Epidermal melanocyte (primary cell): ENCODE measurements around the gene PHB1.
A peak's percentile ranks its signal among the peaks of the same experiment; 100 is the strongest.

Experiments used
- DNase-seq: peaks from one replicate; pipeline ENCODE4 v3.0.0; 2011; ENCODE audit warnings: low spot score; ENCODE audit not compliant: insufficient read length

The PHB1 gene

DNA sequence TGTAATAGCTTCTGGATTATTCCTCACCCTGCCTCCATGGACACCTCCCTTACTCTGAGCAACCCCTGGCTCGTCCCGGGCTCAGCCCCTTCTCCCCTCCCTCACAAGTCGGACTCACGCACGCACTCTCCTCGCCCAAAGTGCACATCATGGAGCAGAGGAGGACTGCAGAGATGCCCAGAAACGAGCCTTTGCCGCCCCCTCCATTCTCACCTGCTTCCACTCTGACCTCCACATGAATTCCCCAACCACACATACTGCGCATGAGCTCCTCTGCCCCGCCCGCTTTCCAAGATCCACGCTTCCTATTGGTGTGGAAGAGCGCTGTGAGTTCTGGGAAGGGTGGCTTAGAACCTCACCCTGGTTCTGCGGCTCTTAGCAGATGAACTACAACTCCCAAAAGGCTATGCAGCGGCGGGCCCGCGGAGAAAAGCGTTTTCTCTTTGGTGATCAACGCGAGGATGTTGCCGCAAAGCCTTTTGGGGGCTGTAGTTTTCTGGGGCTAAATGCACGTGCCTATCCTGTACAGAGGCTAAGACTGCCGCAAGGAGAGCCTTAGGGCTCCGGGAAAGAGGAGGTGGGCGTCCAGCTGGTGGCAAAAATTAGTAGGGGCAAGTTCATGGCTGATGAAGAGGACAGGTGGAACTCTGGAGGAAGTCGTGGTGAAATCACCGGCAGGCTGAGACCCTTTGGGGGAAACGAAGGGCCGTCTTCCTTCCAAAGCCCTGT is at the start of gene PHB1:
Gene PHB1 (minus strand): TSS at position 261 of the 729 bp plus-strand sequence. CDS start 1,618 bp downstream, outside the sequence.
- peak; percentile 99 for DNase-seq

DNA sequence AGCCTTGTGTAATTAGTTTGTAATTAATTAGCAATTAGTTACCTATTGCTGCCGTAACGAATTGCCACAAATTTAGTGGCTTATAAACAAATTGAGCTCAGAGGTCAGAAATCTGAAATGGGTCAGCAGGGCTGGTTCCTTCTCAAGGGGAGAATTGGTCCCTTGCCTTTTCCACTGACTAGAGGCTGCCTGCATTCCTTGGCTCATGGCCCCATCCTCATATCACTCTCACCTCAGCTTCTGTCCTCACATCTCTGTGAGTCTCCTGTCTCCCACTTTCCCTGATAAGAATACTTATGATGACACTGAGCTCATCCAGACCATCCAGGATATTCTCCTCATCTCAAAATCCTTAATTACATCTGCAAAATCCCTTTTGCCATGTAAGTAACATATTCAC is 49.4 kb upstream of the PHB1 start:
- no peak for DNase-seq

DNA sequence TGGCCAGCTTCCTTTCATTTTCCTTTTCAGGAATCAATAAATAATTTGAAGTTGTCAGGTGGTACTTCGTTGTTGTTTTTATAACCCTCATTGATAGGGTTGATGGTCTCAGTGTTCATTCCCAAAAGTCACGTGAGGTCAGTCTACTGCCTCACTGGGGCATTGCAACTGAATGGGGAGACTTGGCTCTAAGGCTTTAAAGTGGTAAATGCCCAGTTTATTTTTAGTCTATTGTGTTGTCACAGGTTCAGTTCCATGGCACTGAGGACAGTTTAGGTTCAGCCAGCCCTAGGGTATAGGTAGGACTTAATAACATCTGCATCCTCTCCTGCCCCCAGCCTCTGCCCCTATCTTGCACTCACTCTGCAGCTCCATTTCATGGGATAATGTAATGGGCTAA is 46.9 kb upstream of the PHB1 start:
- no peak for DNase-seq

- no peak for DNase-seq
Measured at GRCh38 chr17:49460401-49460800, 45.7 kb upstream of the PHB1 start.

GRCh38 chr17:49459401-49459984 is 44.8 kb upstream of the PHB1 start:
- no peak for DNase-seq

- no peak for DNase-seq
Measured at GRCh38 chr17:49457564-49458535, 43.2 kb upstream of the PHB1 start.

GRCh38 chr17:49456183-49456965 is 41.7 kb upstream of the PHB1 start:
- no peak for DNase-seq

GRCh38 chr17:49455272-49455861 is 40.7 kb upstream of the PHB1 start:
- no peak for DNase-seq

DNA sequence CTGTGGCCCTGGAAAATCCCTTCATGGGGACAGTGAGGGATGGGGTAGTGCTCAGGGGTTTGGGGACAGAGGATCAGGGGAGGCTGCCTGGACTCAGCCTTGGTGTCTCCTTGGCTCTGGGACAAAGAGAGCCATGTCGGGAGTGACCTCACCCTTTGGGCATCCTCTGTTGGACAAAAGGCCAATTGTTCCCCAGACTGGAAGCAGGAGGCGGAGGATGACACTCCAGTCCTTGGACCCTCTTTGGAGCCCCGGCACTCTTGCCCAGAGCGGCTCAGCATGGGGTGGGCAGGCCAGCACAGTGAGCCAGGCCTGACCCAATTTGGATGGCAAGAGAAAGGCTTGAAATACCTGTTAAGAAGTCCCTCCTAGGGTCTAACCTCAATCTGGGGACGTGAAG is 39.4 kb upstream of the PHB1 start:
- no peak for DNase-seq

DNA sequence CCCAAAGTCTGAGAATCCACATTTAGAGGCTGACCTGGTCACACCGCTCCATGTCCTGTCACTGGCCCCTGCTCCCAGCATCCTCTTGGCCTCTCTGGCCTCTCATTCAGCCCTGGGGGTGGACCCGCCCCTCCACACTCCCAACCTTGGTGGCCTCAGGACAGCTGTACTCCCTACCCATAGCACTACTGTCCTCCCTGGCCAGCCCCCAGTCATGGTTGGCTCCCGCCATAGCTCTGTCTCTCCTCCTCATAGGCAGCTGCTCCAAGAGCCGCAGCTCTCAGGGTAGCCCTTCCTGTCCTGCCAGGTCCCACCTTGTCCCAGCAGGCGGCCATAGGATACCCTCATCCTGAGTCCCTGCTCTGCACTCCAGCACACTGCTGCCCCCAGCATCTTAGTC is 38.0 kb upstream of the PHB1 start:
- no peak for DNase-seq

- DNase-seq, result no peak
Measured at GRCh38 chr17:49452201-49452600, 37.5 kb upstream of the PHB1 start.

- no peak for DNase-seq
Measured at GRCh38 chr17:49450735-49451134, 36.1 kb upstream of the PHB1 start.

DNA sequence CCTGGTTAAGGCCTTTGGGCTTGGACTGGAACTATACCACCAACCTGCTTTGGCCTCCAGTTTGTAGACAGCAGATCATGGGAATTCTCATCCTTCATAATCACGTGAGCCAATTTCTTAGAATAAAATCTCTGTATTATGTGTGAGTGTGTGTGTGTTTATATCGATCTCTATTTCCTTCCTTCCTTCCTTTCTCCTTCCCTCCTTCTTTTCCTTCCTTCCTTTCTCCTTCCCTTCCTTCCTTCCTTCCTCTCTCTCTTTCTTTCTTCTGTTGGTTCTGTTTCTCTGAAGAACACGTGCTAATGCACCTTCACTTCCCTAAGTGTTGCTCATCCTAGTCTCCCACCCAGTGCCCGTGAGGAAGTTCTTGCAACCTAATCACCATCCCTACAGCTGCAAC is 35.5 kb upstream of the PHB1 start:
- DNase-seq, result no peak

DNA sequence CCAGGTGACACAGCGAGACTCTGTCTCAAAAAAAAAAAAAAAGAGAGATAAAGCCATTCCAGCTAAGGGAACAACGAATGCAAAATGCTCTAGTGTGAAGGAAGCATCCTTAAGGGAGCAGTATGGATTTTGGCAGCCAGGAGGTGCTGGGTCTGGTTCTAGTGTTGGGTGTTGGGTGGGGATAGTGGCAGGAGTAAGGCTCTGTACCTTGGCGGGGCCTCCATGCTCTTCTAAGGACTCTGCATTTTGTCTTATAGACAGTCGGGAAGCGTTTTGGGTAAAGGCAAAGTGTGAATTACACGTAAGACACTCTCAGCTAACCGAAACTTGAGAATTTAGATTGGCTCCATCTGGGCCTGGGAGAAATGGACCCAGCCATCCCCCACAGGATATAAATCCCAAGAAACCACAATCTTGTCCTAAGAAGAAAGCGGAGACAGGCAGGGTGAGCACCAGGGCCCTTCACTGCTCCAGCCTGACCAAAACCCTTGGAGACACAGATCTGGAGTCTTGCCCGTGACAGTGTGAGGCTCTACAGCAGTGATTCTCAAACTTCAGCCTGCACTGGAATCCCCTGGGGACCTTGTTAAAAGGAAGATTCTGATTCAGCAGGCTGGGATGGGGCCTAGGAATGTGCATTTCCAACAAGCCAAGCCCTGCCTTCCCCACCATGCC is 33.1 kb upstream of the PHB1 start:
- no peak for DNase-seq

DNA sequence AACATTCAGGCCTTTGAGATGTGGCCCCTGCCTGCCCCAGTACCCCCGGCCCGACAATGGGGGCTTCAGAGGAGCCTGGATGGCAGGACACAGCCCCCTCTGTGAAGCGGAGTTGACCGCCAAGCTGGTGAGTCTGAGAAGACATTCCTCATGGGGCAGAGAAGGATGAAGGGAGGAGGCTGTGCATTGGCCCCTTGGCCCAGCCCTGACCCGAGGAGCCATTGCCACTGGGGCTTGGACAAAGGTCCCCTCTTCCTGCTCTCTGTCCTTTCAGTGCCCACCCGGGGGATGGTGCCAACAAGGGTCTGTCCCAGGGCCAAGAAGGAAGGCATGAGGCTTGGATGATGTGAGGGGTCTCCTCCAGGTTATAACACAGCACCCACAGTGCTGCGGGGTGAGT is 30.9 kb upstream of the PHB1 start:
- DNase-seq, result no peak

GRCh38 chr17:49444384-49444783 is 29.7 kb upstream of the PHB1 start:
- no peak for DNase-seq

DNA sequence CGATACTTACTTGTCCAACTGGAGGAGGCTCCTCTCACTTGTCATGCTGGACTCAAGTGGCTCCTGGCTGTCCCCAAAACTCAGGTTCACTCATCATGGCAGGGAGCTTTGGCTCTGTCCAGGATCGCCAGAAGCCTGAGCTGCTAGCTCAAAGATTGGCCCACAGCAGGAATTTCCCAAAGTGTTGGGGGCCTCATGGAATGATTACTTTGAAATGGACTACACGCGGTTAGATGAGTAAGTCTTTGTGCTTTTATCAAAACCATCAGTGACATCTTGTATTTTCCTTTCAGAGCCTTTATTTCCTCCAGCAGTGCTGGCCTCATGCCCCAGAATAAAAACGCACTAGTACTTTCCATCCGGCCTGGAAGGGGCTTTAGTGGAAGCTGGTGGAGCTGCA is 29.2 kb upstream of the PHB1 start:
- no peak for DNase-seq

DNA sequence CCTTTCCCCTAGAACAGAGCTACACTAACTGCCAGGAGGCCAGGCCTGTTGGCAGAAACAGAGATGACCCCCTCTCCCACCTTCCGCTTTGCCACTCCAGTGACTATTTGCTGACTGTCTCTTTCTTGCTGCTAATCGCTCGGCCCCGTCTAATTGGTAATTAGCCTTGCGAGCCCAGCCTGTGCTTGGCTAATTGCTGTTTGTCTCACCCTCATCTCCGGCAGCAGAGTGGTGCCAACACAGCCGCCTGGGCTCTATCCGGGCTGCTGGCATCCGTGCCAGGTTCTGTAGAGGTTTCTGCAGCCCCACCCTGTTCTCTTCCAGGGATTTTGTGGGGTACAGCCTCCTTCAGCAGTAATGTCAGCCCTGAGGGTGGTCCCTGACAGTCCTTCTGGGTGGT is 27.4 kb upstream of the PHB1 start:
- no peak for DNase-seq

DNA sequence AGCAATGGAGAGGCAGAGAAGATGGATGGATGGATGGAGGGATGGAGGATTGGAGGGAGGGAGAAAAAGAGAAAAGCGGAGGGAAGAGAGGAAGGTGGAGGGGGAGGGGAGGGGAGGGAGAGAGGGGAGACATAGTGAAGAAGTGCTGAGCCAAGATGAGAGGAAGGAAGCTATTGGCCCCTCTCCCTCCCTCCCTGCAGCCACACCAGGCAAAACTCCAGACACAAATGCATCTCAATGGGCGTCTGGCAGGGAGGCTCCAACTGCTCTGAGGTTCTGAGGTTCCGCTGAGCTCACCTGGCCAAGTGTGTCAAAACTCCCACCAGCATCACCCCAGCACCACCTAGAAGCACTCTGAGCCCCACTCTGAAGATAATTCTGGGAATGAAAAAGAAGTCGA is 26.9 kb upstream of the PHB1 start:
- peak; percentile 8 for DNase-seq

GRCh38 chr17:49440581-49440980 is 25.9 kb upstream of the PHB1 start:
- no peak for DNase-seq
